SK-N-MC (cell line): ENCODE data around the gene CEMP1.
"Not testable (repeated sequence)": the region's sequence is repeated elsewhere in the genome, so short reads cannot be mapped to it uniquely, and the experiment has no call there.

Experiments
- EZH2 ChIP-seq: fragments of 200-600 bp; sonication (generic); IDR thresholded peaks from one replicate; pipeline ENCODE4 v1.6.1; 2017; ENCODE audit warnings: antibody characterized with exemption
- POLR2AphosphoS5 ChIP-seq: IDR thresholded peaks from 2 replicates; pipeline ENCODE4 v1.6.1; 2012; ENCODE audit warnings: mild to moderate bottlenecking, low read depth, low read length, borderline replicate concordance

- TF ChIP-seq POLR2AphosphoS5, EZH2: not testable (repeated sequence)
Observed at GRCh38 chr16:2567506-2567905, 36.3 kb upstream of the CEMP1 start.
